RCC 7860 (cell line): ENCODE measurements around the gene TMEM100.
A peak's percentile ranks its signal among the peaks of the same experiment; 100 is the strongest.

Source experiments
- DNase-seq: peaks from one replicate; pipeline ENCODE4 v3.0.0-alpha.2; 2015; ENCODE audit warnings: low spot score
- FAIRE-seq: peaks from 2 replicates; lab custom pipeline; 2012; peaks lifted over from hg19 to GRCh38; lab: Jason Lieb, UNC

Gene TMEM100

DNA sequence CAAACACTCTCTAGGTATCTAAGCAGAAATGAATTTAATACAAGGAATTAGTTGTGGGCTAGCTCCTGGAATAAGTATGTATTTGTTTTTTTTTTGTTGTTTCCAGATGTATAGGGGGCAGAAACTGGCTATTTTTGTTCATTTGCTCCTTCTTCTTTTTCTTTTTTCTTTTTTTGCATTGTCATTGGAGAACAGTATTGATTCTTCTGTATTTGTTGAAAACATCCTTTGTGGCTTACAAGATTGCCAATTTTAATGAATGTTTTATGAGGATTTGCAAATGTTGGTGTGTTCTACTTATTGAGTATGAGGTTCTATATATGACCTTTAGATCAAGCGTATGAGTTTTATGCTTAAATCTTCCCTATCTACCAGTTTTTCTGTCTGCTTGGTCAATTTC is 22.6 kb upstream of the TMEM100 start:
- DNase-seq (no peak), FAIRE-seq (no peak)

GRCh38 chr17:55743103-55743679 is 20.5 kb upstream of the TMEM100 start:
- no peak for DNase-seq
- FAIRE-seq, result no peak

GRCh38 chr17:55742272-55743102 is 19.8 kb upstream of the TMEM100 start:
- FAIRE-seq (no peak), DNase-seq (no peak)

DNA sequence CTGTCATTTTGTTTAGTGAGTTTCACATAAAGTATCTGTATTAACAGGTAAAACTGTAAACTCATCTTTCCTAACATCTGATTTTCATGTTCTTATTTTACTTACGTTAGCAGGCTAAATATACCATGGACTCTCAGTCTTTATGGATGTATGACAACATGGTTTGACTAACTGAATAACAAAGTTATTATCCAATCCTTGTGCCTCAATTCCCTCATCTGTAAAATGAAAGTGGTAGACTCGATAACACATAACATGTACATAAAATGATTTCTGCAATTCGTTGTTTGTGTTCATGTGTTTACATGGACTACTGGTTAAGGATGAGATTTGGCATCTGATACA is 18.7 kb upstream of the TMEM100 start:
- no peak for FAIRE-seq
- DNase-seq, result no peak

DNA sequence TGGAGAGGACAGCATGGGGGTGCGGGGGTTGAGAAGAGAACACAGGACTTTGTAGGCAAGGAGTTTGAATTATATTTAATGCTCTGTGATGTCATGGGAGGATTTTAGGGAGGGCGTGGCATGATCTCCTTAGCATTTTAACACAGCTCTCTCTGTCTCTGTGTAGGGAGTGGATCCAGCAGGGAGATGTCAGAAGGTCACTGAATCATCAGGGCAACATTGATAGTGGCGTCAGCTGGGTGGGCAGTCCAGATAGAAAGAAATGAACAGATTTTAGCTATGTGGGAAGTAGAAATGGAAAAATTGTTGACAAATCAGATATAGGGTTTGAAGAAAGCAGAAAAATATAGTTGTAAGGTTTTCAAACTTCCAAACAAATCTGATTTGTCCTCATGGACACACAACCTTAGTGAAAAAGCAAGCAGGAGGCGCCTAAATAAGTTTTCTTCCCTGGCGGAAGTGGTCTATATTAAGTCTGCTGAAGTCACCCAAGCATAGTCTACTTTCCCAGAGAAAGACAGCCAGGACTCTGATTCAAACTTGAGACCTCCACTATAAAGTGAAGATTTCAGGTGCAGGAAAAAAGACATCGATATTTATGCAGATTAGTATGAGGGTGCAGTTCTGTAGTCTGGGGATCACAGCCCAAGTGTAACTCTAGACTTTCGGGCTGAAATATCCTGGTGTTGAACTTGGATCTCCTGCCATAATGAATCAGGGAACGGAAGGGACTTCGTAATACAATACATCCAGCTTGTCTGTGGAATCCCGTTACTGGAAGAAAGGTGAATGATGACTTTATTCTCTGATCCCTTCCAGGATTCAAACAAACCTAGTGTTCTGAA is 18.1 kb upstream of the TMEM100 start:
- DNase-seq (no peak), FAIRE-seq (no peak)

DNA sequence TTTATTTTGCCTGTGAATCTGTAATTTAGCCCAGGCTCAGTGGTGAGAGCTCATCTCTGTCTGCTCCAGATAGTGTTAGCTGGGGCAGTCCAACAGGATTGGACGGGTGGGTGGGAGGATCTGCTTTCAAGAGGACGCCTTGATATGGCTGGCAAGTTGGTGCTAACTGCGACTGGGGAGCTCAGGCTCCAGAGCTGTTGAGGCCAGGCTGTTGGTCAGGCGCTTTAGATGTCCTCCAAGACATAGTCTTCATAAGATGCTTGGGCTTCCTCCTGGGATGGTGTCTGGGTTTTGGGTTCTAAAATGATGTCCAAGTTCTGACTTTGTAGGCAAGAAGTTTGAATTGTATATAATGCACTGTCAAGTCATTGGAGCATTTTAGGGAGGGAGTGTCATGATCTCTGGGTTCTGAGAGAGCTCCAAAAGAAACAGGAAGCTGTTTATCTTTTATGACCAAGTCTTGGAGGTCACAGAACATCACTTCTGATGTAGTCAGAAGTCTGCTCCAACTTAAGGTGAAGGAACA is 15.4 kb upstream of the TMEM100 start:
- FAIRE-seq (no peak), DNase-seq (no peak)

GRCh38 chr17:55735731-55736405 is 13.2 kb upstream of the TMEM100 start:
- FAIRE-seq, result peak; percentile 69
- peak; percentile 24 for DNase-seq

GRCh38 chr17:55734128-55734781 is 11.6 kb upstream of the TMEM100 start:
- FAIRE-seq, result no peak
- DNase-seq, result no peak

GRCh38 chr17:55731586-55732250 is 9.1 kb upstream of the TMEM100 start:
- no peak for DNase-seq
- no peak for FAIRE-seq

GRCh38 chr17:55730808-55731207 is 8.1 kb upstream of the TMEM100 start:
- DNase-seq (no peak), FAIRE-seq (no peak)

DNA sequence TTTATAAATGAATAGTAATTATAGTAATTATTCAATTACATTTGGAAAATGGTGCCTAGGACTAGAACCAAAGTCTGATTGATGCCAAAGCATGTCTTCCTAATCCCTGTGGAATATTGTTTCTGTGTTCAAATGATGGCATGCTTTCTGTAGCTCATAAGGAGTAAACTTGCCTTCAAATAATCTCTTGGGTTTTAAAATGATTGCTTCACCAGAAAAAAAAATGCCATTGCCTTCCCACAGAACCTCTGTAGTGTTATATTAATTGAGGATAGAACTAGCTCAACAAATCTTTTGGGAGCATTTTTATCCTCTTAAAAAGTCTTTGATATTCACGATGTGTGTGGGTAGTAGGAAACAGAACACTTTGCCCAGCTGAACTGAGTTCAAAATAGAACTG is 7.7 kb upstream of the TMEM100 start:
- no peak for FAIRE-seq
- no peak for DNase-seq

- DNase-seq (no peak), FAIRE-seq (no peak)
These were observed 6.8 kb upstream of the TMEM100 start for GRCh38 chr17:55729484-55729883.

DNA sequence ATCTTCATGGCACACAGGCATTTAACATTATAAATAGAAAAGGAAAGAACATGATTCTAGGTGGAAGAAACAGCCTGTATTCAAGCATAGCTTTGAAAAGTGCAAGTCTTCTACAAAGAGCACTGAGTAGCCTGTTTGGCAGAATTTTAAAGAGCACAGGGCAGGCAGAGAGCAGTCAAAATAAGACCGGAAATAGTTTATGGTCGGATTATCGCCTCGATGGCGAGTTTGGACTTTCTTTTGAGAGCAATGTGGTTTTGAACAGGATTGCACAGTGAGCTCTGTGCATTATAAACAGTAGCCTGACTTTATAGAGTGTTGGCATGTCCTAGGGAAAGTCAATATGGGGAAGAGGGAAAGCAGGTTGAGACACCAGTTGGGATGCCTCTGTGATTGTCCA is 6.2 kb upstream of the TMEM100 start:
- DNase-seq, result no peak
- FAIRE-seq, result no peak

- no peak for FAIRE-seq
- no peak for DNase-seq
These were observed 5.7 kb upstream of the TMEM100 start for GRCh38 chr17:55728361-55728760.

- FAIRE-seq (no peak), DNase-seq (no peak)
These were observed 5.3 kb upstream of the TMEM100 start for GRCh38 chr17:55727920-55728319.

DNA sequence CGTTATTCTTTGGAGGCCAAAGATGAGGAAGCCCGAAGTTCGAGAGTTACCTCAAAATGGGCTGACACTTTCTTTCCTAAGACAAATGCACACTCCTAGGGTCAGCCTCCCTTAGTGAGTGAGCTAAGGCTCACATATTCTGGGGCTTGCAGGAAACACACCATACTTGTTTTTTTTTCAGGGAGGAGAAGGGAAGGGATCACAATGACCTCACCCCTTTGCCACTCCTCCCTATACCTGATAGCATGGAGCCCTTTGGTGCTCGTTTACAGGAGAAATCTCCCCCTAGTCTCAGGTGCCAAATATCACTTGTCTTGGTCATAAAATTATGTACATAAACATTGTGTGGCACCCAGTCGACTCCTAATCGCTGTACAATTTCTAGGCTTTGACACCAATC is 4.6 kb upstream of the TMEM100 start:
- no peak for DNase-seq
- FAIRE-seq, result no peak

DNA sequence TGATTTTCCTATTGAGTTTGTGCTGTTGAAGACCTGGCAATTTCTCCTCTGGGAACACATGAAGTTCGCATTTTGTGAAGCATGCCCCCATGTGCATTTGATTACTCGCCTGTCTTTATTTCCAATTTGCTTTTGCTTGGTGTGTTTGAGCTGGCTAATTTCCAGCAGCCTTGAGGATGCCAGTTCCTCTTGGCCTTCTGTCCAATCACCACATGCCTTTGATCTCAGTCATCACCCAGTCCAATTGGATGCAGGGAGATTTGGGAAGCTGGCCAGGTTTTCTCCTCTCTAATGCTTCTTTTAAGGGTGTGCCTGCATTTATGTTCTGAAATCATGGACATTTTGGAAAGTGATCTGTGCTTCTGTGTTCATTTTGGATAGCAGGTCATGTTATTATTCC is 3.8 kb upstream of the TMEM100 start:
- DNase-seq (no peak), FAIRE-seq (no peak)

DNA sequence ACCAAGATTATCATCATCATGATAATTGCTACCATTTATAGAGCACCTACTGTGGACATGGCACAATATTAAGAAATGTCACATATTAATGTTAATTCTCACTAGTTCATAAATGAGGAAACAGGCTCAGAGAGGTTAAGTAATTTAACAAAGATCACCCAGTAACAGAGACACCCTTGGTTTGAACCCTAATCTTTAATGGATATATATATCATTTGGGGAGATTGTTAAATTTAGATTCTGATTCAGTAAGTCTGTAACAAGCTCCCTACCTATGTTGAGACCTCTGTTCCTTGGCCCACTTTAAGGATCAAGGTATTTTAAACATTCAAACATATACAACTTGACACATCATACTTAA is 804 bp upstream of the TMEM100 start:
- DNase-seq, result no peak
- no peak for FAIRE-seq

DNA sequence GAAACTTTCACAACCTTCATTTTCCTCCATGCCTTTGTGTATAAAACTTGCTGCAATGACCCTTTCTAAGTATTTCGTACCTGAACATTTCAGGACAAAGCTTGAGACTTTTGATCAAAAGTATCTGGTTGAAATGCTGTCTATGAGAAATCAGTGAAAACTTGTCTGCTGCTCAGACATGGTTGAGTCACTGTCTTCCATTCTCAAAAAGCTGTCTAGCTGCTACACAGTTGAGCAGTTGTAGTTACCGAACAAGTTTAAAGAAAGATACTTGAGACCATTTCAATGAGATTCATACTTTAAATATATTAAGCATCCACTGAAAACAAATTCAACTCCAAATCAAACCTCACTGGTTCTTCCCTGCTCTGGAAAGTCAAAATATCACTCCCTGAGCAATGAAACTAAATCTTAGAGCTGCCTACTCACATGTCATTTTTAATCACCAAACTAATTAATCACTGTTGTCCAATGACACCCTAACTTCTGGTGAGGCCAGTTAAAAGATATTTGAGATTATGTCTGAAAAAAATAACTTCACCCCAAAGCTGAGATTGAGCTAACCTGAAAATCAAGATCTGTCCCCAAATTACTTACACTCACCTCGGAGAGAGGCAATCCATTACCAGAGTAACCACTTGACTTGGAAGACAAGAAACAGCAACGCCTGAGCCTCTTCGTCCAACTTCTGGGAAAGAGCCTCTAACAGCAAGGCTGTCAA is 488 bp downstream of the TMEM100 start:
- FAIRE-seq (no peak), DNase-seq (no peak)
